ENCODE results near the gene PRR23E. TPM values are rescaled to one million over a fixed set of nuclear protein-coding genes. Genes with fewer than 3 reads are reported as not detected.

The PRR23E gene
- total RNA-seq, 1 donor from 2014 or later, result not detected

- Histone ChIP-seq H3K27me3 (ENCODE audit: control insufficient read depth in 3 of 3, insufficient read depth in 3 of 3, low read length in 3 of 3) (peaks cover 0 to 25% (median 10%) of the 10 kb centered on the region in 3 donors), H3K36me3 (ENCODE audit: control insufficient read depth in 3 of 3, insufficient read depth in 3 of 3, low read length in 3 of 3) (no peaks in the 10 kb centered on the region), H3K9ac (ENCODE audit: low read depth in 1 of 3, low read length in 3 of 3) (no peak overlapping the region), H3K9me3 (ENCODE audit: control insufficient read depth in 3 of 3, low read length in 3 of 3) (no peaks in the 10 kb centered on the region), H3K4me1 (ENCODE audit: control insufficient read depth in 3 of 3, insufficient read depth in 3 of 3, low read length in 3 of 3) (no peaks in the 10 kb centered on the region), H3K4me3 (ENCODE audit: low read length in 3 of 3) (no peak overlapping the region), H3K27ac (ENCODE audit: low read depth, low read length) (no peak overlapping the region)
Observed at GRCh38 chr3:127152684-127153505, 40.0 kb upstream of the PRR23E start.

- Histone ChIP-seq H3K27me3 (ENCODE audit: control insufficient read depth in 3 of 3, insufficient read depth in 3 of 3, low read length in 3 of 3) (peaks cover 0 to 31% (median 11%) of the 10 kb centered on the region in 3 donors), H3K9ac (ENCODE audit: low read depth in 1 of 3, low read length in 3 of 3) (no peak overlapping the region), H3K27ac (ENCODE audit: low read depth, low read length) (no peak overlapping the region), H3K9me3 (ENCODE audit: control insufficient read depth in 3 of 3, low read length in 3 of 3) (no peaks in the 10 kb centered on the region), H3K36me3 (ENCODE audit: control insufficient read depth in 3 of 3, insufficient read depth in 3 of 3, low read length in 3 of 3) (no peaks in the 10 kb centered on the region), H3K4me1 (ENCODE audit: control insufficient read depth in 3 of 3, insufficient read depth in 3 of 3, low read length in 3 of 3) (no peaks in the 10 kb centered on the region), H3K4me3 (ENCODE audit: low read length in 3 of 3) (no peak overlapping the region)
Observed at GRCh38 chr3:127153506-127153815, 39.5 kb upstream of the PRR23E start.

DNA sequence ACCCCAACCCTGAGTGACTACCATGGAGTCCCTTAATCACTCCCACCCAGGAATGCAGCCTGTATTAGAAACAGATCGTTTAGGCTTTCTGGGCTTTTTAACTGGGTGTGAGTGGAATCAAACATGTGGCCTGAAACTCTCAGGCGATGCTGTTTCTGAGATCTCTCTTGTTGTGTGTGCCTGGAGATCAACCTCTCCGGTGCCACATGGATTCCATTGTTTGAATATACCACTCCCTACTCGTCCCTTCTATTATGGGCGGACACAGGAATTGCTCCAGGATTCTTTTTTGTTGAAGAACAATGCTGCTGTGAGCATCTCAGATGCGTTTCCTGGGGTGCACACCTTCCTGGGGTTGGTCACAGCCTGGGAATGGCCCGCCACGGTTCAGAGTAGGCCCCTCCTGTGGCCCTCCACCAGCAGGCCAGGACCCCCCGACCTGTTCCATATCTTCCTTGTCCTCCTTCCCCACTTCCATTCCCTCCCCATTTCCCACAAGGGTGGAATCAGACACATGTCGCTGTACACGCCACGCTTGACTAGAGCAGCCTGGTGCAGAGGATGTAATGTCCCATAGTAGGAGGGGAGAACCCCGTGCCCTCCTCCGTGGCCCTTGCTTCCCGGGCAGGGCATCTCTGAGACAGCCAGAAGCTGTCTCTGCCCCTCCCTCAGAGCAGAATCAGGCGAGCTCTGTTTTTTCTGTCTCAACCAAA, 36.4 kb upstream of the PRR23E start:
- H3K27me3 ChIP-seq (ENCODE audit: control insufficient read depth in 3 of 3, insufficient read depth in 3 of 3, low read length in 3 of 3), result peaks cover 0 to 46% (median 24%) of the 10 kb centered on the region in 3 donors
- no peak overlapping the region for H3K27ac ChIP-seq (ENCODE audit: low read depth, low read length)
- H3K4me1 ChIP-seq (ENCODE audit: control insufficient read depth in 3 of 3, insufficient read depth in 3 of 3, low read length in 3 of 3), result no peaks in the 10 kb centered on the region

DNA sequence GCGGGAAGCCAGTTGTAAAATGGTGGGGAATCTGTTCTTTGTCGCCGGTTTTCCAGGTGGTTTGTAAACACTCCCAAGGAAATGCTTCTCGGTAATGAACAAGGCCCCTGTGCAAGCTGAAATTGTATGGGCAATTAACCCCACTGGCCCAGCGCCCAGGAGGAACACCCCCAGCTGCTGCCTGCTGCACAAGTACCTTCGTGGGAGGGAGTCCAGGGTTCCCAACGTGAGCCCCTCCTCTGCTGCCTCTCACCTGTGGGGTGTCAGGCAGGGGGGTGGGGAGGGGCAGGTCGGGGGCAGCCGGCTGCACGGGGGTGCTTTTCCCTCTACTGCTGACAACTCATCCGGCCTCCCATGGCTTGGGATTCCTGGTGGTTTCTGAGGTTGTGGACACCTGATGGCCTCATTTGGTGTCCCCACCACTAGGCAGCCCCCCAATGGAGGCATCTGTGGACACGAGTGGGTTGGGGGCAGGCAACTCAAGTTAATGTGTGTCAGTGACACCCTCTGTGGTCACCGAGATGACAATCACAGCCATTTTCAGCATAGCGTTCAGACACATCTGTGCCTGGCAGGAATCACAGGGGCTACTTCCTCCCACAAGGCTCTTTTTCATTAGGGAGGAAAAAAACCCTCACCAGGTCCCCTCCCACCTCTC, 35.6 kb upstream of the PRR23E start:
- peaks cover 0 to 46% (median 24%) of the 10 kb centered on the region in 3 donors for H3K27me3 ChIP-seq (ENCODE audit: control insufficient read depth in 3 of 3, insufficient read depth in 3 of 3, low read length in 3 of 3)
- H3K36me3 ChIP-seq (ENCODE audit: control insufficient read depth in 3 of 3, insufficient read depth in 3 of 3, low read length in 3 of 3), result no peaks in the 10 kb centered on the region
- no peaks in the 10 kb centered on the region for H3K9me3 ChIP-seq (ENCODE audit: control insufficient read depth in 3 of 3, low read length in 3 of 3)
- no peak overlapping the region for H3K9ac ChIP-seq (ENCODE audit: low read depth in 1 of 3, low read length in 3 of 3)
- no peak overlapping the region for H3K4me3 ChIP-seq (ENCODE audit: low read length in 3 of 3)
- no peak overlapping the region for H3K27ac ChIP-seq (ENCODE audit: low read depth, low read length)
- no peaks in the 10 kb centered on the region for H3K4me1 ChIP-seq (ENCODE audit: control insufficient read depth in 3 of 3, insufficient read depth in 3 of 3, low read length in 3 of 3)

More for the DNA sequence above, 36.4 kb upstream of the PRR23E start:
- Histone ChIP-seq H3K36me3 (ENCODE audit: control insufficient read depth in 3 of 3, insufficient read depth in 3 of 3, low read length in 3 of 3) (no peaks in the 10 kb centered on the region), H3K4me3 (ENCODE audit: low read length in 3 of 3) (no peak overlapping the region), H3K9ac (ENCODE audit: low read depth in 1 of 3, low read length in 3 of 3) (no peak overlapping the region), H3K9me3 (ENCODE audit: control insufficient read depth in 3 of 3, low read length in 3 of 3) (no peaks in the 10 kb centered on the region)

DNA sequence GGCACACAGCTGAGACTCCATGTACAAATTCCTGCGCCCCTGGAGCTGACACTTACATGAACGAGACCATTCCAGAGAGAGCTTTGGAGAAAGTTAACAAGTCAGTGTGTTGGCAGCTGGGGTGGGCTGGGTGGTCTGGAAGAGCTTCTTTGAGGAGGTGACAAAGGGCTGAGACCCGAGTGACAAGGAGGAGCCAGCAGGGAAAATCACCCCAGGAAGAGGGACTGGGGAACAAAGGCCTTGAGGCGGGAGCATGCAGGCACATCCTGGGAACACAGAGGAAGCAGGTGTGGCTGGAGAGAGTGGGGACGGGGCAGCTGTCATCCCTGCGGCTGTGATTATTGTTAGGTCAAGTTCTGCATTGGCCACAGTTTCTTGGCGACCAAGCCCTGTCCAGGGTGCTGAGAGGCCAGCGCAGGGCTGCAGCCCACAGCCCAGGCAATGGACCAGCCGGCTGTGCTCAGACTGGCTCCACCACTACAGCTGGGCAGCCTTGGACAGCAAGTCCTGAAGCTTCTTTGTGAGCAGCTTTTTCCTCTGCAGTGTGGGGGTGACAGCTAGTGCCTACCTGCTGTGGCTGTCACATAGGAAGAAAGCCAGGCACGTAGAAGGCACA, 34.2 kb upstream of the PRR23E start:
- Histone ChIP-seq H3K36me3 (ENCODE audit: control insufficient read depth in 3 of 3, insufficient read depth in 3 of 3, low read length in 3 of 3) (no peaks in the 10 kb centered on the region), H3K9me3 (ENCODE audit: control insufficient read depth in 3 of 3, low read length in 3 of 3) (no peaks in the 10 kb centered on the region), H3K4me1 (ENCODE audit: control insufficient read depth in 3 of 3, insufficient read depth in 3 of 3, low read length in 3 of 3) (no peaks in the 10 kb centered on the region), H3K4me3 (ENCODE audit: low read length in 3 of 3) (no peak overlapping the region), H3K9ac (ENCODE audit: low read depth in 1 of 3, low read length in 3 of 3) (no peak overlapping the region), H3K27ac (ENCODE audit: low read depth, low read length) (no peak overlapping the region), H3K27me3 (ENCODE audit: control insufficient read depth in 3 of 3, insufficient read depth in 3 of 3, low read length in 3 of 3) (peaks cover 5 to 41% (median 24%) of the 10 kb centered on the region in 3 donors)

DNA sequence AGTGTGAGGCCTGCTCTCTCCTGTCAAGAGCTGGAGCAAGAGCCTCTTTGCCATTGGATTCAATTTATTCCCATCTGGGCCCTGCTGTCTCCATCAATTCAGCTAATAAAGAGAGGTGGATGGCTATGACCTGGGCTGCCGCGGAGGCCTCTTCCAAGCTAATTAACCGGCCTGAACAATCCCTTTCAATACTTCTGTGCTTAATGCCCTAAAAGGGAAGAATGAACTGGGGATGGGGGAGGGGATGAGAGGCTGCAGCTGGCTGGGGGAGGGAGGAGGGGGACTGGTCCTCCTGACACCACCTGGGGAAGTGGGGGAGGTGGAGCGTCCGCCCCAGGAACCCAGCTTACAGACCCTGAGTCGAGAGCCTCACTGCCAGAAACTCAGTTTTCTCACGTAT, 33.4 kb upstream of the PRR23E start:
- no peaks in the 10 kb centered on the region for H3K9me3 ChIP-seq (ENCODE audit: control insufficient read depth in 3 of 3, low read length in 3 of 3)
- no peak overlapping the region for H3K27ac ChIP-seq (ENCODE audit: low read depth, low read length)
- H3K4me1 ChIP-seq (ENCODE audit: control insufficient read depth in 3 of 3, insufficient read depth in 3 of 3, low read length in 3 of 3), result no peaks in the 10 kb centered on the region
- no peaks in the 10 kb centered on the region for H3K36me3 ChIP-seq (ENCODE audit: control insufficient read depth in 3 of 3, insufficient read depth in 3 of 3, low read length in 3 of 3)
- H3K4me3 ChIP-seq (ENCODE audit: low read length in 3 of 3), result no peak overlapping the region
- no peak overlapping the region for H3K9ac ChIP-seq (ENCODE audit: low read depth in 1 of 3, low read length in 3 of 3)
- H3K27me3 ChIP-seq (ENCODE audit: control insufficient read depth in 3 of 3, insufficient read depth in 3 of 3, low read length in 3 of 3), result peaks cover 7 to 41% (median 24%) of the 10 kb centered on the region in 3 donors

- no peak overlapping the region for H3K27ac ChIP-seq (ENCODE audit: low read depth, low read length)
- no peak overlapping the region for H3K4me3 ChIP-seq (ENCODE audit: low read length in 3 of 3)
- H3K36me3 ChIP-seq (ENCODE audit: control insufficient read depth in 3 of 3, insufficient read depth in 3 of 3, low read length in 3 of 3), result no peaks in the 10 kb centered on the region
- no peak overlapping the region for H3K9ac ChIP-seq (ENCODE audit: low read depth in 1 of 3, low read length in 3 of 3)
- peaks cover 8 to 36% (median 24%) of the 10 kb centered on the region in 3 donors for H3K27me3 ChIP-seq (ENCODE audit: control insufficient read depth in 3 of 3, insufficient read depth in 3 of 3, low read length in 3 of 3)
- no peaks in the 10 kb centered on the region for H3K4me1 ChIP-seq (ENCODE audit: control insufficient read depth in 3 of 3, insufficient read depth in 3 of 3, low read length in 3 of 3)
- no peaks in the 10 kb centered on the region for H3K9me3 ChIP-seq (ENCODE audit: control insufficient read depth in 3 of 3, low read length in 3 of 3)
Observed at GRCh38 chr3:127161236-127161635, 31.7 kb upstream of the PRR23E start.

- Histone ChIP-seq H3K4me1 (ENCODE audit: control insufficient read depth in 3 of 3, insufficient read depth in 3 of 3, low read length in 3 of 3) (no peaks in the 10 kb centered on the region), H3K9me3 (ENCODE audit: control insufficient read depth in 3 of 3, low read length in 3 of 3) (no peaks in the 10 kb centered on the region), H3K9ac (ENCODE audit: low read depth in 1 of 3, low read length in 3 of 3) (no peak overlapping the region), H3K4me3 (ENCODE audit: low read length in 3 of 3) (no peak overlapping the region), H3K27me3 (ENCODE audit: control insufficient read depth in 3 of 3, insufficient read depth in 3 of 3, low read length in 3 of 3) (peaks cover 8 to 27% (median 20%) of the 10 kb centered on the region in 3 donors), H3K36me3 (ENCODE audit: control insufficient read depth in 3 of 3, insufficient read depth in 3 of 3, low read length in 3 of 3) (no peaks in the 10 kb centered on the region), H3K27ac (ENCODE audit: low read depth, low read length) (no peak overlapping the region)
Observed at GRCh38 chr3:127161973-127162579, 30.9 kb upstream of the PRR23E start.

GRCh38 chr3:127162947-127163645, 29.8 kb upstream of the PRR23E start:
- H3K4me1 ChIP-seq (ENCODE audit: control insufficient read depth in 3 of 3, insufficient read depth in 3 of 3, low read length in 3 of 3), result peaks cover 2 to 9% (median 2%) of the 10 kb centered on the region in 3 donors
- no peak overlapping the region for H3K9ac ChIP-seq (ENCODE audit: low read depth in 1 of 3, low read length in 3 of 3)
- no peaks in the 10 kb centered on the region for H3K9me3 ChIP-seq (ENCODE audit: control insufficient read depth in 3 of 3, low read length in 3 of 3)
- no peak overlapping the region for H3K4me3 ChIP-seq (ENCODE audit: low read length in 3 of 3)
- H3K27me3 ChIP-seq (ENCODE audit: control insufficient read depth in 3 of 3, insufficient read depth in 3 of 3, low read length in 3 of 3), result peaks cover 8 to 19% (median 13%) of the 10 kb centered on the region in 3 donors
- H3K36me3 ChIP-seq (ENCODE audit: control insufficient read depth in 3 of 3, insufficient read depth in 3 of 3, low read length in 3 of 3), result no peaks in the 10 kb centered on the region
- no peak overlapping the region for H3K27ac ChIP-seq (ENCODE audit: low read depth, low read length)
